CD4-positive, alpha-beta memory T cell (primary cell): Measurements from ENCODE around the gene EPHB4. TPM values are rescaled to one million over a fixed set of nuclear protein-coding genes. Genes with fewer than 3 reads are reported as not detected.

Source experiments
- CTCF ChIA-PET: fragments of 350-600 bp; sonication (Branson Sonifier 250); formaldehyde crosslinking; loops from one replicate; lab custom pipeline; 2021; ENCODE audit warnings: inconsistent platforms; ENCODE audit not compliant: partially characterized antibody; lab: Charles Lee
- POLR2A ChIA-PET: fragments of 350-600 bp; sonication (Branson Sonifier 250); formaldehyde crosslinking; loops from one replicate; lab custom pipeline; 2021; ENCODE audit not compliant: partially characterized antibody; lab: Charles Lee
- DNase-seq, 5 donors: peaks; one replicate each; pipeline versions ENCODE4 v3.0.0 to v3.0.0-alpha.2; 2020 to 2022; ENCODE audit warnings: mixed read lengths in 1 of 5
- H3K27ac ChIP-seq: one replicate; pipeline ENCODE4 v1.7.0; 2013; ENCODE audit warnings: low read depth, low read length
- H3K27me3 ChIP-seq: 2 replicates; pipeline ENCODE4 v1.7.0; 2013; ENCODE audit warnings: mild to moderate bottlenecking, low read length, moderate library complexity; ENCODE audit not compliant: insufficient read depth
- H3K36me3 ChIP-seq: 2 replicates; pipeline ENCODE4 v1.7.0; 2013; ENCODE audit warnings: mild to moderate bottlenecking, low read length, moderate library complexity; ENCODE audit not compliant: insufficient read depth
- H3K4me1 ChIP-seq: 2 replicates; pipeline ENCODE4 v1.7.0; 2013; ENCODE audit warnings: mild to moderate bottlenecking, low read length, moderate library complexity; ENCODE audit not compliant: insufficient read depth
- H3K4me3 ChIP-seq, 2 donors: one replicate each; pipeline ENCODE4 v1.7.0; 2013; ENCODE audit warnings: low read length in 2 of 2, mild to moderate bottlenecking in 1 of 2
- H3K9me3 ChIP-seq, 2 donors: one replicate each; pipeline ENCODE4 v1.7.0; 2013; ENCODE audit warnings: low read length in 2 of 2, control low read depth in 1 of 2; ENCODE audit not compliant: control insufficient read depth in 1 of 2
- H3K27ac Mint-ChIP-seq, 7 donors: one replicate each; pipeline ENCODE4 v1.8.0; 2020 to 2021; ENCODE audit warnings: mixed read lengths in 7 of 7, mild to moderate bottlenecking in 6 of 7, inconsistent platforms in 3 of 7, moderate library complexity in 3 of 7
- H3K27me3 Mint-ChIP-seq, 2 donors: one replicate each; pipeline ENCODE4 v1.8.0; 2020 to 2021; ENCODE audit warnings: mixed read lengths in 2 of 2
- H3K36me3 Mint-ChIP-seq, 2 donors: one replicate each; pipeline ENCODE4 v1.8.0; 2020 to 2021; ENCODE audit warnings: mixed read lengths in 2 of 2, inconsistent platforms in 1 of 2, mild to moderate bottlenecking in 1 of 2
- H3K4me1 Mint-ChIP-seq, 4 donors: one replicate each; pipeline ENCODE4 v1.8.0; 2020 to 2021; ENCODE audit warnings: mixed read lengths in 4 of 4, mild to moderate bottlenecking in 1 of 4
- H3K4me3 Mint-ChIP-seq, 8 donors: one replicate each; pipeline ENCODE4 v1.8.0; 2020 to 2021; ENCODE audit warnings: mixed read lengths in 8 of 8, mild to moderate bottlenecking in 7 of 8, moderate library complexity in 6 of 8, inconsistent platforms in 3 of 8
- H3K9me3 Mint-ChIP-seq, 8 donors: one replicate each; pipeline ENCODE4 v1.8.0; 2020 to 2021; ENCODE audit warnings: mixed read lengths in 8 of 8, mild to moderate bottlenecking in 5 of 8, inconsistent platforms in 3 of 8, moderate library complexity in 1 of 8
- intact Hi-C: fragments of 100-400 bp; cut with micrococcal nuclease; formaldehyde crosslinking; loops from one replicate; pipeline ENCODE4 v1.15.1; 2023
- microRNA-seq: library from miRNA; unstranded; fragments of <30 nt; microRNA quantifications from one replicate; pipeline ENCODE4 v1.2.0, GENCODE V29; 2021; ENCODE audit warnings: borderline replicate concordance, borderline number of aligned reads, borderline microRNAs expressed, mixed read lengths
- polyA plus RNA-seq, 2 donors: library from polyadenylated mRNA; unstranded; fragments of 300-500 nt; fragmentation: Illumina TruSeq; gene quantifications; one replicate each; pipeline ENCODE4 v1.2.3, GENCODE V29; 2021
- total RNA-seq, 2 experiments: library from RNA; stranded (reverse); gene quantifications; one replicate each; pipeline ENCODE4 v1.2.3, GENCODE V29; 2021

The EPHB4 gene
- total and polyA plus RNA-seq, 4 experiments from 2014 or later, result 0.08 to 5.2 (median 3.3) TPM; not detected in 1

DNA sequence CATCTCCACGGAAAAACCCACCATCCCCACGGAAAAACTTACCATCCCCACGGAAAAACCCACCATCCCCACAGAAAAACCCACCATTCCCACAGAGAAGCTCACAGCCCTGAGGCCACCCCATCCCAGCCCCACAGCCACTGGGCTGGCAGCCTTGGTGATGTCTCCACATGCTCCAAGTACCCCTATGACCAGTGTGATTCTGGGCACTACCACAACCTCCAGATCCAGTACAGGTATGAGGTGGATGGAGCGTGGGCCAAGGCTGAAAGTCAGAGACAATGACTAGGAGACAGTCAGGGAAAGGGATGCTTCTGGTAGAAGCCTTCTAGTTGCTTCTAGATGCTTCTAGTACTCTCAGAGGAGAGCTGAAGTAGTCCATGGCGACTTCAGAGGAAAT is 74.3 kb downstream of the EPHB4 start:
- H3K4me3 ChIP-seq, result no peak overlapping the region
- no peak overlapping the region for H3K27ac ChIP-seq
- H3K36me3 ChIP-seq, result no peaks in the 10 kb centered on the region
- Mint-ChIP-seq H3K27me3 (peaks cover 19% of the 10 kb centered on the region in 2 donors), H3K4me1 (peaks cover 0 to 1% (median 0%) of the 10 kb centered on the region in 4 donors), H3K36me3 (no peaks in the 10 kb centered on the region), H3K27ac (no peak overlapping the region), H3K9me3 (peaks cover 0 to 1% (median 0%) of the 10 kb centered on the region in 8 donors), H3K4me3 (no peak overlapping the region)
- DNase-seq, result no peak
- H3K4me1 ChIP-seq, result no peaks in the 10 kb centered on the region
- no peaks in the 10 kb centered on the region for H3K9me3 ChIP-seq
- POLR2A ChIA-PET, result no interaction called here
- intact Hi-C loops, result no loop called here
- CTCF ChIA-PET, result interaction anchor here (0.7 kb wide), 1 partner anchor 41 kb away, joined by 4 read pairs; no protein-coding TSS in a partner anchor
- H3K27me3 ChIP-seq, result peaks cover 9% of the 10 kb centered on the region

Small RNA genes within 50 kb of the gene (microRNA-seq; reads per million reads assigned to microRNA genes)
- gene MIR6875, result not detected

Other genes starting within 250 kb of the EPHB4 start
- gene LRCH4, start 241.4 kb downstream of the EPHB4 start, total RNA-seq, result 100 to 1,000 TPM; 392 to 412 TPM
- 100 to 1,000 TPM; 119 to 167 TPM for gene LRCH4, start 241.4 kb downstream of the EPHB4 start, polyA plus RNA-seq
- gene FBXO24, start 241.2 kb downstream of the EPHB4 start, total RNA-seq, result 1 to 10 TPM; 1.6 to 2.1 TPM
- under 1 TPM; 0.36 to 0.77 TPM for gene FBXO24, start 241.2 kb downstream of the EPHB4 start, polyA plus RNA-seq
- gene PCOLCE, start 225.2 kb downstream of the EPHB4 start, total RNA-seq, result 10 to 100 TPM in 1 of 2 experiments, 1 to 10 TPM in 1; 7.2 to 10.6 TPM
- 1 to 10 TPM; 1.3 to 1.6 TPM for gene PCOLCE, start 225.2 kb downstream of the EPHB4 start, polyA plus RNA-seq
- gene MOSPD3, start 215.0 kb downstream of the EPHB4 start, total RNA-seq, result 10 to 100 TPM; 13.4 to 15.6 TPM
- 10 to 100 TPM; 24.6 to 32.1 TPM for gene MOSPD3, start 215.0 kb downstream of the EPHB4 start, polyA plus RNA-seq
- 1 to 10 TPM; 5.4 to 6.2 TPM for gene TFR2, start 186.0 kb downstream of the EPHB4 start, total RNA-seq
- gene TFR2, start 186.0 kb downstream of the EPHB4 start, polyA plus RNA-seq, result 1 to 10 TPM in 1 of 2 donors, under 1 TPM in 1; 0.75 to 2.8 TPM
- not detected for gene ACTL6B, start 171.1 kb downstream of the EPHB4 start, total RNA-seq
- gene ACTL6B, start 171.1 kb downstream of the EPHB4 start, polyA plus RNA-seq, result not detected
- gene GNB2, start 153.8 kb downstream of the EPHB4 start, total RNA-seq, result 100 to 1,000 TPM; 138 to 144 TPM
- 10 to 100 TPM; 48.3 to 60.7 TPM for gene GNB2, start 153.8 kb downstream of the EPHB4 start, polyA plus RNA-seq
- gene GIGYF1, start 133.3 kb downstream of the EPHB4 start, total RNA-seq, result 100 to 1,000 TPM; 116 to 118 TPM
- gene GIGYF1, start 133.3 kb downstream of the EPHB4 start, polyA plus RNA-seq, result 1 to 10 TPM in 1 of 2 donors, under 1 TPM in 1; 0.19 to 3.1 TPM
- 10 to 100 TPM; 14.6 to 16.0 TPM for gene POP7, start 121.4 kb downstream of the EPHB4 start, total RNA-seq
- gene POP7, start 121.4 kb downstream of the EPHB4 start, polyA plus RNA-seq, result 10 to 100 TPM; 43.7 to 49.9 TPM
- gene EPO, start 107.1 kb downstream of the EPHB4 start, total RNA-seq, result not detected
- gene EPO, start 107.1 kb downstream of the EPHB4 start, polyA plus RNA-seq, result not detected
- gene ZAN, start 93.9 kb downstream of the EPHB4 start, total RNA-seq, result not detected
- gene ZAN, start 93.9 kb downstream of the EPHB4 start, polyA plus RNA-seq, result not detected
- gene SLC12A9, start 25.2 kb upstream of the EPHB4 start, total RNA-seq, result 10 to 100 TPM; 63.7 to 64.6 TPM
- 1 to 10 TPM; 7.0 to 9.1 TPM for gene SLC12A9, start 25.2 kb upstream of the EPHB4 start, polyA plus RNA-seq
- 1 to 10 TPM; 7.6 to 9.4 TPM for gene TRIP6, start 39.9 kb upstream of the EPHB4 start, total RNA-seq
- 1 to 10 TPM; 2.7 to 4.9 TPM for gene TRIP6, start 39.9 kb upstream of the EPHB4 start, polyA plus RNA-seq
- gene SRRT, start 47.6 kb upstream of the EPHB4 start, total RNA-seq, result 100 to 1,000 TPM; 264 to 272 TPM
- 10 to 100 TPM; 37.8 to 86.5 TPM for gene SRRT, start 47.6 kb upstream of the EPHB4 start, polyA plus RNA-seq
- gene UFSP1, start 62.2 kb upstream of the EPHB4 start, total RNA-seq, result 10 to 100 TPM; 10.1 to 11.0 TPM
- gene UFSP1, start 62.2 kb upstream of the EPHB4 start, polyA plus RNA-seq, result 1 to 10 TPM in 1 of 2 donors, under 1 TPM in 1; 0.34 to 2.6 TPM
- not detected for gene ACHE, start 68.4 kb upstream of the EPHB4 start, total RNA-seq
- not detected for gene ACHE, start 68.4 kb upstream of the EPHB4 start, polyA plus RNA-seq
- gene MUC3A, start 122.0 kb upstream of the EPHB4 start, total RNA-seq, result not detected
- gene MUC3A, start 122.0 kb upstream of the EPHB4 start, polyA plus RNA-seq, result not detected
- not detected for gene MUC12, start 142.0 kb upstream of the EPHB4 start, total RNA-seq
- under 1 TPM in 1 of 2 donors, not detected in 1; 0.45 TPM for gene MUC12, start 142.0 kb upstream of the EPHB4 start, polyA plus RNA-seq
- not detected for gene MUC17, start 192.6 kb upstream of the EPHB4 start, total RNA-seq
- not detected for gene MUC17, start 192.6 kb upstream of the EPHB4 start, polyA plus RNA-seq